Neural cell (in vitro differentiated cells): ENCODE measurements around the gene CBFA2T2.

Experiments used
- EZH2 ChIP-seq: fragments of 200-600, 300-800 bp; shearing (Covaris generic), sonication (generic); IDR thresholded peaks from 2 replicates; pipeline ENCODE4 v1.6.1; 2014; ENCODE audit warnings: antibody characterized with exemption, low read length, borderline replicate concordance, mild to moderate bottlenecking; ENCODE audit not compliant: insufficient read depth, poor library complexity, severe bottlenecking
- MXI1 ChIP-seq: fragments of 450-650 bp; conservative IDR thresholded peaks from 2 replicates; pipeline ENCODE4 v1.6.1; 2014; ENCODE audit warnings: antibody characterized with exemption, mild to moderate bottlenecking; ENCODE audit not compliant: poor library complexity, severe bottlenecking
- POLR2AphosphoS5 ChIP-seq: IDR thresholded peaks from 2 replicates; pipeline ENCODE4 v1.6.1; 2012
- RAD21 ChIP-seq: fragments of 450-650 bp; conservative IDR thresholded peaks from 2 replicates; pipeline ENCODE4 v1.6.1; 2014; ENCODE audit warnings: antibody characterized with exemption, mild to moderate bottlenecking, moderate library complexity
- TF ChIP-seq, protein P1 (sequence below): fragments of 450-650 bp; IDR thresholded peaks from 2 replicates; pipeline ENCODE4 v1.5.1; 2014; ENCODE audit warnings: antibody characterized with exemption, mild to moderate bottlenecking, moderate library complexity; ENCODE audit not compliant: poor library complexity, severe bottlenecking

- TF ChIP-seq POLR2AphosphoS5 (no peak), RAD21 (no peak), MXI1 (no peak), EZH2 (no peak)
- TF ChIP-seq, protein P1, sequence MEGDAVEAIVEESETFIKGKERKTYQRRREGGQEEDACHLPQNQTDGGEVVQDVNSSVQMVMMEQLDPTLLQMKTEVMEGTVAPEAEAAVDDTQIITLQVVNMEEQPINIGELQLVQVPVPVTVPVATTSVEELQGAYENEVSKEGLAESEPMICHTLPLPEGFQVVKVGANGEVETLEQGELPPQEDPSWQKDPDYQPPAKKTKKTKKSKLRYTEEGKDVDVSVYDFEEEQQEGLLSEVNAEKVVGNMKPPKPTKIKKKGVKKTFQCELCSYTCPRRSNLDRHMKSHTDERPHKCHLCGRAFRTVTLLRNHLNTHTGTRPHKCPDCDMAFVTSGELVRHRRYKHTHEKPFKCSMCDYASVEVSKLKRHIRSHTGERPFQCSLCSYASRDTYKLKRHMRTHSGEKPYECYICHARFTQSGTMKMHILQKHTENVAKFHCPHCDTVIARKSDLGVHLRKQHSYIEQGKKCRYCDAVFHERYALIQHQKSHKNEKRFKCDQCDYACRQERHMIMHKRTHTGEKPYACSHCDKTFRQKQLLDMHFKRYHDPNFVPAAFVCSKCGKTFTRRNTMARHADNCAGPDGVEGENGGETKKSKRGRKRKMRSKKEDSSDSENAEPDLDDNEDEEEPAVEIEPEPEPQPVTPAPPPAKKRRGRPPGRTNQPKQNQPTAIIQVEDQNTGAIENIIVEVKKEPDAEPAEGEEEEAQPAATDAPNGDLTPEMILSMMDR, result no peak
Observed at GRCh38 chr20:33566781-33567603, 77.1 kb downstream of the CBFA2T2 start.
